Measurements from ENCODE around the gene REX1BD. TPM values are rescaled to one million over a fixed set of nuclear protein-coding genes. Genes with fewer than 3 reads are reported as not detected.
A peak's percentile ranks its signal among the peaks of the same experiment; 100 is the strongest.

The REX1BD gene
- total and polyA plus RNA-seq, 2 of the 13 experiments (the other 11 are each of a cell fraction or from before 2014, with no cell fraction given) = 7.5 to 25.4 TPM

- TF ChIP-seq HMGXB3 (CRISPR knock-in tag; IDR thresholded peaks at IDR 0.05; ENCODE audit: borderline replicate concordance) (no peak), ZNF768 (CRISPR knock-in tag; IDR thresholded peaks at IDR 0.05) (peak; percentile 62; the same call in 1 of the 2 replicates), FOSL2 (CRISPR knock-in tag; IDR thresholded peaks at IDR 0.05) (peak; percentile 88), TEAD3 (CRISPR knock-in tag; optimal IDR thresholded peaks at IDR 0.05; ENCODE audit: borderline replicate concordance) (peak; percentile 64), ZNF615 (CRISPR knock-in tag; IDR thresholded peaks at IDR 0.05; ENCODE audit: borderline replicate concordance) (no peak), HMGXB4 (CRISPR knock-in tag; IDR thresholded peaks at IDR 0.05; ENCODE audit: borderline replicate concordance in 1 of 2, low read depth in 1 of 2) (0 out of 4 replicates have a peak, but pooled peaks have one; percentile 28 to 41), TBX3 (IDR thresholded peaks at IDR 0.05; ENCODE audit: borderline replicate concordance) (peak; percentile 52; the same call in 1 of the 2 replicates), ATF7-NPFF (CRISPR knock-in tag; IDR thresholded peaks at IDR 0.05; ENCODE audit: low read depth) (0 out of 2 replicates have a peak, but pooled peaks have one; percentile 54), HOXA9 (CRISPR knock-in tag; IDR thresholded peaks at IDR 0.05; ENCODE audit: borderline replicate concordance) (no peak; the same call in 1 of the 2 replicates), THRA (CRISPR knock-in tag; IDR thresholded peaks at IDR 0.05; ENCODE audit: borderline replicate concordance) (peak; percentile 97), MED13 (CRISPR knock-in tag; IDR thresholded peaks at IDR 0.05) (peak; percentile 63; the same call in 1 of the 2 replicates), ZFP1 (CRISPR knock-in tag; IDR thresholded peaks at IDR 0.05) (0 out of 2 replicates have a peak, but pooled peaks have one; percentile 4), AKAP8 (CRISPR knock-in tag; IDR thresholded peaks at IDR 0.05) (peak; percentile 96), TFAP4 (IDR thresholded peaks at IDR 0.05; ENCODE audit: borderline replicate concordance, low read depth) (peak; percentile 55; the same call in 1 of the 2 replicates)
These were observed 22.1 kb downstream of the REX1BD start (continued) for GRCh38 chr19:18610556-18611326.
